Stimulated activated CD4-positive, alpha-beta T cell treated with anti-CD3 and anti-CD28 coated beads, TNF-alpha, amount 100 ng/mL, for 48 hours (primary cell): Measurements from ENCODE around the gene KNDC1.

Source experiments
- DNase-seq, 3 donors: peaks; one replicate each; pipeline ENCODE4 v3.0.0-alpha.2; 2020; ENCODE audit warnings: low read depth in 3 of 3

Gene KNDC1

DNA sequence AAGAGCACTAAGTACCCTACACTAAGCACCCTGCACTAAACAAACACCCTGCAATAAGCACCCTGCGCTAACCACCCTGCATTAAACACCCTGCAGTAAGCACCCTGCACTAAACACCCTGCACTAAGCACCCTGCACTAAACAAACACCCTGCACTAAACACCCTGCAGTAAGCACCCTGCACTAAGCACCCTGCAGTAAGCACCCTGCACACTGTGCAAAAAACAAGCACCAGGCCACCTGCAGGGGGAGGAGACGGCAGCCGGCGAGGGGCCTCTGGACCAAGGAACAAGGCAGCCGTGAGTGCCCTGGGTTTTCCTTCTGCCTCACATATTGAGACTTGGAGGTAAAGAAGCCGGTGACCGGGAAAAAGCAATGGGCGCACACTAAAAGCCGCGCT, 30.2 kb downstream of the KNDC1 start:
- no peak for DNase-seq

- DNase-seq = no peak
These were observed 31.6 kb downstream of the KNDC1 start for GRCh38 chr10:133191651-133192050.

DNA sequence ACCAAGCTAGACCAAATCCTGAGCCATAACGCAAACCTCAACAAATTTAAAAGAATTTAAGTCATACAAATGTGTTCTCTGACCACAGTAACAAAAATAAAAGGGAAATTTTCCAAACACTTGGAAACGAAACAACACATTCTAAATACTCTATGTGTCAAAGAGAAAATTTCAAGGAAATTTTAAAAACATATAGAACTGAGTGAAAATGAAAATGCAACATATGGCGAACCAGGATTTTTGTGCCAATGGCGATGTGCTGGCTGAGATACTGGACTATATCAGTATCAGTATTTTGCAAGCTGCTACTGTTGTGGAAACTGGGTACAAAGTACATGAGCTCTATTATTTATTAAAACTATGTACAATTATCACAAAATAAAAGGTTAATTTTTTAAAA, 34.1 kb downstream of the KNDC1 start:
- DNase-seq = no peak

DNA sequence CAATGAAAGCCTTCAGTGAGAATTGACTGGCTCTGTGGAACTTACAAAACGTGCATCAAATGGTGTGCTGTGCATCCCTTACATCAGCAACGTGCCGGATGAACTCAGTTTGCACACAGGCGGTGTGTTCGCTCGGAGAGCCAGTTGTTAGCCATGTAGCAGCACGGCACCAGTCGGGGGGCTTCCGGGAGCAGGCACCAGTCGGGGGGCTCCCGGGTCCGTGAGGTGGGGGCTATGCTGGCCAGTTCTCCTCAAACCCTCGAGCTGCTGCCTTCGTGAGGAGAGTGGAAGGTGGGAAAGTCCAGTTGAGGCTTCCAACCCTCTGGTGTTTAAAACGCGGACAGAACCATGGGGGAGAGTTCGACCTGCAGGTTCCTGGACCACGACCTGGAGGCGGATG, 35.1 kb downstream of the KNDC1 start:
- DNase-seq = no peak

- no peak for DNase-seq
These were observed 35.6 kb downstream of the KNDC1 start for GRCh38 chr10:133195611-133196010.

DNA sequence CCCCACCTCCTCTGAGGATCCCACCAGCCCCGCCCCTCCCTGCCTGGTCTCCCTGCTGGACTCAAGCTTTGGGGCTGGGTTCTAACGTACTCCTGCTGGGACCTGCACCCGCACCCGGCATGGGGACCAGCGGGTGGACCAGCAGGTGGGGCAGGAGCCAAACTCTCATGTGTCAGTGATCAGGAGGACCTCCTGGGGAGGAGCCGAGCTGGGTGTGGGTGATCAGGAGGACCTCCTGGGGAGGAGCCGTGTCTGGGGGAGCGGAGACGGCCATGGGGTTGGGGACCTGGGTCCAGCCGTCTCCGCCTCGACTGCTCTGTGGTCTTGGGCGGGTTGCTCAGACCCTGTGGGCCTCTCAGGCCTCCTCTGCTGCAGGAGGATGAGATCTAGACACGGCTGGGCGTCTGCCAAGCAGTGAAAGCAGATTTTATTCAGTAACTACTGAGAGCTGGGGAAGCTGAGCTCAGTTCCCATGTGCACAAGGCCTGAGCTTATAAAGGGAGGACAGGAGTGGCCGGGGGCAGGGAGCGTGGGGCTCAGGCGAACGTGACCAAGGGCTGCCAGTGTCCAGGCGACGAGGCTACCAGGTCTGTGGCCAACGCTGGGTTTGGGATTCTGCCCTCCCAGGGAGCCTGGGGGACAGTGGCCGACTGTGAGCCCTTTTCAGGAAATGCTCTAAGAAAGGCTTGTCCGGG, 36.3 kb downstream of the KNDC1 start:
- no peak for DNase-seq

- DNase-seq = no peak
These were observed 37.1 kb downstream of the KNDC1 start for GRCh38 chr10:133196936-133197758.

DNA sequence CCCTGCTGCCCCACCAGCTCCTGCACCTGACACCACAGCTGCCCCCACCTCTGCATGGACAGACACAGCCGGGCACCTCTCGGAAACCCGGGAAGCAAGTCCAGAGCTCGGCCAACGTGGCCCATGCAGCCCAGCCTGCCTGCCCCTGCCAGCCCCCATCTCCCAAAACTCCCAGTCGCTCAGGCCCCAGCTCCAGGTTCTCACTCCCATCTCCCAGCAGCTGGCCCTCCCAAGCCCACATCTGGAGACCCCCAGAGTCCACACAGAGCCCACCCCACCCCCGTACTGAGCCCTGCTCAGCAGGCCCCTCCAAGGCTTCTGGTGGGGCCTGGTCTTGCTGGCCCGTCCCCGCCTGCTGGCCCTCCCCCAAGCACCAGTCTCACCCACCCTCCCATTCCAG, 37.8 kb downstream of the KNDC1 start:
- DNase-seq = no peak

GRCh38 chr10:133198206-133198605, 38.2 kb downstream of the KNDC1 start:
- no peak for DNase-seq

DNA sequence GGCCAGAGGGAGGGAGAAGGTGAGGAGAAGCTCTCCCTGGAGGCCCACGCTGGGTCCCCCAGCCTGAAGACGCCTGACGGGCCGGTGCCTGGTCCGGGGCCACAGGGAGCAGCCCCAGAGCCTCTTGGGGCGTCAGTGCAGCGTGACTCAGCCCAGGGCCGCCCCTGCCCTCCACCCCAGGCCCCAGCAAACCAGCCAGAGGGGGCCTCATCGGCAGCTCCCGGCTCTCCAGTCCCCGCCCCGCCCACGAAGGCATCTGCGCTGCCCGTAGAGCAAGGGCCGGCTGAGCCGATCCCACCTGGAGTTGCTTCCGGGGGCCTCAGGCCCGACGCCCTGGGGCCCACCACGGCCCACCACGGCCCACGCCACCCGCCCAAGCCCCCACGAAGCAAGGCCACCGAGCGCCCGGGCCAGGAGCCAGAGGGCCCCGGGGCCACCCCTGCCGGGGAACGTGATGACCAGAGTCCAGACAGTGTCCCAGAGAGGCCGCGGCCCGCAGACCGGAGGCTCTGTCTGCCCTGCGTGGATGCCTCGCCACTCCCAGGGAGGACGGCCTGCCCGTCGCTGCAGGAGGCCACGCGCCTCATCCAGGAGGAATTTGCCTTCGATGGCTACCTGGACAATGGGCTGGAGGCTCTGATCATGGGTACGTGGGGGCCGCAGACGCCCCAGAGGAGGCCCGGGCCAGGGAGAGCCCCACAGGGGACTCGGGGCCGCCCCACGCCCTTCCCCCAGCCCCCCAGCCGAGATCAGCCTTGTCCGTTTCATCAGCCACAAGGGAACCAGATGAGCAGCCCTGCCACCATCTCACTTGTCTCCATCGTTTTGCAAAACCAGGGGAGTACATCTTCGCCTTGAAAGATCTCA, 38.8 kb downstream of the KNDC1 start:
- no peak for DNase-seq

GRCh38 chr10:133199488-133199885, 39.5 kb downstream of the KNDC1 start:
- DNase-seq = no peak

DNA sequence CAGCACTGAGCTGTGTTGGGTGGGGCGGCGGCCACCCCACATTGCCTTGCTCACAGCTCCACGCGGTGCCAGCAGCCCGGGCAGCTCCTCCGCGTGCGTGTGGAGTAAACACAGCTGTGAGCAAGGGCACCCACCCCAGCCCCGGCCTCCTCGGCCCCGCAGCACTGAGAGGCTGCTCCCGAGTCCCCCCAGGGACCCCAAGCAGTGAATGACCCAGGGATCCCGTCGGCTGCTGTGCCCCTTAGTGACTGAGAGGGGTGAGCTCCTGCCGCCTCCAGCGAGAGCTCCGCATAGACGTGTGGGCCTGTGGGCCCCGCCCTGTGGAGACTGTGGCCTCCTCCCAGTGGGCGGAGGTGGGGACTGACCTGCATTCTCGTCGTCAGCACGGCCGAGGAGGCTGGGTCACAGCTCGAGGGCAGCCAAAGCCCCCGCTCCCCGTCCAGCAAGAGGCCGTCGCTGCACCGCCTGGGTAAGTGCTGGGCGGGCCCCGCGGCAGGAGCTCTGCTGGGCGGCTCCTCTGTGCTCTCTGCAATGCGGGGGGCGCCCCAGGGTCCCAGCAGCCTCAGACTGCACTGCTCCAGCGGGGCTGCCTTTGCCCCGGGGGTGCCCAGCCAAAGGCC, 40.1 kb downstream of the KNDC1 start:
- no peak for DNase-seq

- DNase-seq = no peak
These were observed 40.6 kb downstream of the KNDC1 start for GRCh38 chr10:133200621-133201031.

DNA sequence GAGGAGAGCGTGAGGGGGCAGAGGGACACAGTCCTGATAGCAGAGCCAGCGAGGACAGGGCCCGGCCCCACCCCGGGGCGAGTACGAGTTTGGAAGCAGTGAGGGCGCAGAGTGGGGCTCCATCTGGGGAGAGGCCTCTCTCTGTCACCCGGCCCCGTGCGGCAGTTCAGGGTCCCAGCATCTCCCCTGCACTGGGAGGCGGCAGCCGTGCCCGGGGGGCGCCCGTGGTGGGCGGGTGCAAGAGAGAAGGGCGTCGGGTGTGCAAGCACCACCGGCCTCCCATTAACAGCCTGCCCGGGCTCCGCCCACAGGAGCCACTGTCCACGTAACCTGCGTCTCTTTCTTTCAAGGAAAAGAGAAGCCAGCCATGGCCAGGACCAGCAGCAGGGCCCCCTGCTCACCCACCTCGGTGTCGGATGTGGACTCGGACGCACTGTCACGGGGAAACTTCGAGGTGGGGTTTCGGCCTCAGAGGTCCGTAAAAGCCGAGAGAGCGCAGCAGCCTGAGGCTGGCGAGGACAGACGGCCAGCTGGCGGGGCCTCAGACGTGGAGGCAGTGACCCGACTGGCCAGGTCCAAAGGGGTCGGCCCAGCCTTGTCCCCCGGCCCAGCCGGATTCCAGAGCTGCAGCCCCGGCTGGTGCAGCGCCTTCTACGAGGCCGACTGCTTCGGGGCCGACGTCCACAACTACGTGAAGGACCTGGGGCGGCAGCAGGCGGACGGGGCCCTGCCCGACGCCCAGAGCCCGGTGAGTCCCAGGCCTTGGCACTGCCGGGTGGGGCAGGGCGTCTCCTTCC, 41.3 kb downstream of the KNDC1 start:
- no peak for DNase-seq

- no peak for DNase-seq
These were observed 42.1 kb downstream of the KNDC1 start for GRCh38 chr10:133201948-133202725.

DNA sequence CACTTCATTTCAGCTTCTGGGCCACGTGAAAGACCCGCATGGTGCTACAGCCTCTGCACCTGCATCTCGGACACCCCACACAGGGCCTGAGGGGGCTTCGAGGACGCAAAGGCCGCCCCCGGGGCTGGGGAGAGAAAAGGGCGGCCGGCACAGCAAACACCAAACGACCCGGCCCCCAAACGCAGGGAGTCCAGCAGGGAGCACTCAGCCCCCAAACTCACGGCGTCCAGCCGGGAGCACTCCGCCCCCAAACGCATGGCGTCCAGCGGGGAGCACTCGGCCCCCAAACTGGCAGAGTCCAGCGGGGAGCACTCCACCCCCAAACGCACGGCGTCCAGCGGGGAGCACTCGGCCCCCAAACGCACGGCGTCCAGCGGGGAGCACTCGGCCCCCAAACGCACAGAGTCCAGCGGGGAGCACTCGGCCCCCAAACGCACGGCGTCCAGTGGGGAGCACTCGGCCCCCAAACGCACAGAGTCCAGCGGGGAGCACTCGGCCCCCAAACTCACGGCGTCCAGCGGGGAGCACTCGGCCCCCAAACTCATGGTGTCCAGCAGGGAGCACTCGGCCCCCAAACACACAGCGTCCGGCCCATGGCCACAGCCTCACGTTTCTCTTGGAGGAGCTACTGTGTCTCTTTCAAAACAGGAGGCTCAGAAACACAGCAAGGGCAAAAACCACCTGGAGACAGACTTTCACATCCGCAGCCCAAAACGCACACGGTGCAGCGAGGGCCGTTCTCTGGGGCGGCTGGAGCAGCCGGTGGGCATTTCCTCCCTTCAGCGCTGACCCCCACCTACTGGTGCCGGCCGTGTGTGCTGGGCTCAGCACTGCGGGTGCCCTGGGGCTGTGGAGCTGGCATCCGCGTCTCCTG, 43.0 kb downstream of the KNDC1 start:
- DNase-seq = no peak

GRCh38 chr10:133203652-133204195, 43.7 kb downstream of the KNDC1 start:
- DNase-seq = no peak

DNA sequence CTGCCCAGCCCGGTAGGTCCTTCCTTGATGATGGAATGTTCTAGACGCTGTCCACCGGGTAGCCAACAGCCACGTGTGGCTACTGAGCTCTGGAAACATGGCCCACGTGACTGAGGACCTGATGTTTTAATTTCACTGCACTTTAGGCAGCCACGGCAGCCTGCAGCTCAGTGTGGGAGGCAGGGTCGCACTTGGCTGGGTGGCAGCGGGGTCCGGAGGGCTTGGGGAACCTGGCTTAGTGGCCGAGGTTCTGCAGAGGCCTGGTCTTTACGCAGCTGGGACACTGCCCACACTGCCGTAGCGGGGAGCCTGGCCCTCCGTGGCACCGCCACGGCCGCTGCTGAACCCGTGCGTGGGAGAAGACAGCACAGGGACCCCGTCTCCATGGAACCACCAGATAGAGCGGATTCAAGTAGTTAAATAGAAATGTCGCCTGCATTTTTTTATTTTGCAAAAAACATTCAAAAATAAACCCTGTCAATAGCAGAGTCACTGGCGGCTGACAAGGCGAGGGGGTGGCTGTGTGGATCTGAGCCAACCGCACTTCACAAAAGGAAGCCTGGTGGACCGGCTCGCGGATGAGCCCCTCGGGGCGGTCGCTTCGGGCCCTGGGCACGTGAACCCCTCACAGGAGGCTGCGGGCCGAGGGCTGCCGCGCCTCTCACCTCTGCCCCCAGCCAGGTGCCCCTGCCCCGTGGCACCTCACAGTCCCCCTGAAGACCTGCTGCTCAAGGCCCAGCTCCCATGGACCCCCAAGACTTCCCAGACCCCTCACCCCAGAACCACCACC, 44.4 kb downstream of the KNDC1 start:
- no peak for DNase-seq
